CD4-positive, alpha-beta T cell treated with Interleukin-4 for 4 hours (primary cell): ENCODE results near the gene AGPAT4.

ENCODE experiments used
- DNase-seq: peaks from one replicate; pipeline ENCODE4 v3.0.0-alpha.2; 2020

AGPAT4 gene

DNA sequence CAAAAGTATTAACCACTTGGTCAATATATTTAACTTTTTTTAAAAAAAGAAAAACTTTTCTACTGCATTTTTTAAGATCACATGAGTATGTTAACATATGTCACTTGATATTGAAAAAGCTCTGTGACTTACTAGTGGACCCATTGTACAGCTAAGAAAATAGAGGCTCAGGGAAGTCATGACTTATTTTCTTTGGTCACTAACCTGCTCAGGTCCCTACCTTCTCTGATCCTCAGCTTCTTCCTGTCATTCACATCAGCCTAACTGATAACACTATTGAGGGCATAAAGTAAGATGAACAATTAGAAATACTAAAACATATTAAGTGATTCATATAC lies 19.8 kb downstream of the AGPAT4 start:
- DNase-seq: no peak

DNA sequence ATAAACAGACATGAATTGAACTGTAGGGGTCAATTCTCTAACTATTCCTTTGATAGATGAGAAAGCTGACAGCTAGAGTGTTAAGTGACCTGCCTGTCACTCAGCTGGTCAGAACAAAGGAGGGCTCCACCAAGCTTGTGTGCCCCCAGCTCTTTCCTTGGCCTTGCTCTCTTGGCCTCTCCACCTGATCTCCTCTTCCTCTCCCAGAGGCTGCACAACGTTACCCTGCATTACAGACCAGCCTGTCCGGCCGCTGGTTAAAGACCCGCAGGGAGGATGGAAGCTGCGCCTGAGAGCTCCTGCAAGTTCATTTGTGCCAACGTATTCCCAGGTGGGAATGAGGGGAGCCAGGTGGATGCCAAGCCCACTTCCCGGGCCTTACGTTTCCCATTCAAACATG lies 22.5 kb downstream of the AGPAT4 start:
- DNase-seq: no peak

DNA sequence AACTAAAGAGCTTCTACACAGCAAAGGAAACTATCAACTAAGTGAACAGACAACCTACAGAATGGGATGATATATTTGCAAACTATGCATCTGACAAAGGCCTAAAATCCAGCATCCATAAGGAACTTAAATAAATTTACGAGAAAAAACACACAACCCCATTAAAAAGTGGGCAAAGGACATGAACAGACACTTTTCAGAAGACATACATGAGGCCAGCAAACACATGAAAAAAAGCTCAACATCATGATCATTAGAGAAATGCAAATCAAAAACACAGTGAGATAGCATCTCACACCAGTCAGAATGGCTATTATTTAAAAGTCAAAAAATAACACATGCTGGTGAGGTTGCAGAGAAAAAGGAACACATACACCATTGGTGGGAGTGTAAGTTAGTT lies 24.5 kb downstream of the AGPAT4 start:
- no peak for DNase-seq

DNA sequence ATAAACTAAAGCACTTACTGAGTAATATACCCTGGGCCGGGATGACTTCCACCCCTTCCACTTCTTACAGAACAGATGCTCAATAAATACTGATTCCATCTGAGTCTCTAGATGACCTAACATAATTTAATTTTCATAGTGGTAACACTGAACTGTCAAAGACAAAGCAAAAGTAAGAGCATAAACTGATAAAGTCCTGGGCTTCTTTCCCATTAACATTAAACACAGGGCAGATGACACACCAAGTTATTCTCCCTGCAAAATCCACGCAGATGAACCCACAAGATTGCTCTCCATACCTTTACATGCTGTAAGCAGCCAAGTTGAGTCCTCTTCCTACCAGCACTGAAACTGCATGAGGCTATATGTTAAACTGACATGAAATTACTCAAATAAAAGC lies 27.1 kb downstream of the AGPAT4 start:
- DNase-seq: no peak

DNA sequence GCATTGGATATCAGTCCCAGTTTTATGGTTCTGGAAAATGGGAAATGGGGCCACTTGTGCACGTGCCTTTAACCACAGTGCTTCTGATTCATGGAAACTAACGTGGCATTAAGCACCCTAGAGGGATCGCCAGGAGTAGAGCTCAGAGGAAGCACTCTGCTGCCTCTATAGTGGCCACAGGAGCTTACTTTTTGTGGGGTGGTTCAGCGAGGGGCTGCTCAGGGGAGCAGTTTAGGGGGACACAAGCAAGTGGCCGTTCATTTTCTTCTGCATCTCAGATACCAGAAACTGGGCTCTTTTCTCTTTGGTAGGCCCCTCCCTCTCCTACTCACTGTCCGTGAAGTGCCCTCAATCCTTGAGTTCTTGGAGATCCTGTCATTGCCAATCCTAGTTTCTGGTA lies 28.5 kb downstream of the AGPAT4 start:
- no peak for DNase-seq

DNA sequence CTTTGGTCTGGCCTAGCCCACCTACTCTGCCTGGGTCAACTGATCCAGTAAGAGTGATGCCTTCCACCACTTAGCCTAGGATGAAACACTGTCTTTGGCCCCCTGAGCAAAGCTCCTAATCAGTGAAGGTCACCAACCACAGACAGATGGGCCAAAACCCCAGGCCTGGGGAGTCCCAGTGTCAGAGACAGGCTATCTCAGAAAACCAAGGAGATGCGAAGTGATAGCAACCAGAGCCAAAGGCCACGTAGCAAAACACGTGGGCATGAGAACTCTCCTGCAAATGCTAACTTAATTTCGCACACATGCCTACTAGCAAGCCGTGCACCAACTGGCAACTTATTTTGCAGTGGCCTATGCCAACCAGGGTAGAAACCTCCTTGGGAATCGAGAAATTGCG lies 29.1 kb downstream of the AGPAT4 start:
- no peak for DNase-seq

DNA sequence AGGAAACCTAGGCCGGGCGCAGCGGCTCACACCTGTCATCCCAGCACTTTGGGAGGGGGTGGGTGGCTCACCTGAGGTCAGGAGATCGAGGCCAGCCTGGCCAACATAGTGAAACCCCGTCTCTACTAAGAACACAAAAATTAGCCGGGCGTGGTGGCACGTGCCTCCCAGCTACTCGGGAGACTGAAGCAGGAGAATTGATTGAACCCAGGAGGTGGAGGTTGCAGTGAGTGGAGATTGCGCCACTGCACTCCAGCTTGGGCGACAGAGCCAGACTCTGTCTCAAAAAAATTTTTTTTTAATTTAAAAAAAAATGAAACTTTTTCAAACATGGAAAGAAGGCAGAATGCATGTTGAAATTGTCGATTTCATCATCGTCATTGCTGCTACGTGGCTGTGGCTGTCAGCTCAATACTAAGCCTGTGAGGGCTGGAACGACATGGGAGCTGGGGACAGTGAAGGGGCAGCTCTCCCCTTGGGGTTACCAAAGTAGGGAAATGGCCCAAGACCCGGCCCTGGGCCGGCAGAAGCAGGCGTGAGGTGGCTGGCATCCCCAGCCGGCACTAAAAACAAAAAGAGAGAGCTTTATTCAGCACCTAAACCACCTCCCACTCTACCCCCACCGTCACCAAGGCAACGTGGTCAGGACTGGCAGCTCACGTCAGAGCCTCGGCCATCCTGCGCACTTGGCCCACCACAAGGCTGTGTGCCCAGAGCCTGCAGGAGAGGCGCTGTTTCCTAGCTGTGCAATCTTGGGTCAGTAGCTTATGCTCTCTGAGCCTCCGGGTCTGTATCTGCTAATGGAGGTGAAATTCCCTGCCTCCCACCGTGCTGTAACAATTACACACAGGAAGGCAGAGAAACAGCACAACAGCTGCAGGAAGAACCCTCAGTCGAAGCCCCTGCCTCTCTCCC lies 30.8 kb downstream of the AGPAT4 start:
- DNase-seq: peak; percentile 65

DNA sequence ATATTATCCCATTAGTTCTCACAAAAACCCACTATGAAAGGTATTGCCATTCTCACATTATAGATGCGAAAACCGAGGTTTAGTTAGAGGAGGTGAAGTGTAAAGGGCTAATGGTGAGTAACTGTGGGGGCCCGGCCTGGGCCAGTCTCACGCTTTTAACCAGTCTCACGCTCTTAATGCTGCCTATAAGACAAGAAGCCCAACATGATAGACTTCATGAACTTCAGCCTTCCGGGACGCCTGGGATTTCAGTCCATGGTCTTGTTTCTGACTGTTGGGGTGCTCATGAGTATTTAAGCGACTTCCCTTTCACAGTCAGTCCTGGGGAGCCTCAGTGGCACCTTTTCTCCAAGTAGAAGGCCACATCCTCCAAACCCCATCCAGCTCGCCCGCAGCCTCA lies 31.7 kb downstream of the AGPAT4 start:
- DNase-seq: peak; percentile 44

DNA sequence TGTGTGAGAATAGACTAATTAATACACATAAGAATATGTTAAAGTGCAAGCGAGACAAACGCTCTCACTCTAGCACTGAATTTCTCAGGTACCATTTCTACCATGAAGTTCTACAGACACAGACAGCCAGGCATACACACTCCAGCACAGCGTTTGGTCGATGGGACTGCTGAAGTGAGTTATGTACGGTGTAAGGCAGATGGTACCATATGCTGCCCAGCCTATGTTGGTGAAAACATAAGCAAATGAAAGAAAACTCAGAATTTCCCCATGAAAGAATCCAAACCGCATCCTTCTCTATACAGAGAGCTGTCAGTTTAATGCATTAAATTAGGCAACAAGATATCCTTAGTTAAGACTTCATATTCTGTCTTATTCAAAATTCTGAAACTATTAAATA lies 34.9 kb downstream of the AGPAT4 start:
- no peak for DNase-seq

DNA sequence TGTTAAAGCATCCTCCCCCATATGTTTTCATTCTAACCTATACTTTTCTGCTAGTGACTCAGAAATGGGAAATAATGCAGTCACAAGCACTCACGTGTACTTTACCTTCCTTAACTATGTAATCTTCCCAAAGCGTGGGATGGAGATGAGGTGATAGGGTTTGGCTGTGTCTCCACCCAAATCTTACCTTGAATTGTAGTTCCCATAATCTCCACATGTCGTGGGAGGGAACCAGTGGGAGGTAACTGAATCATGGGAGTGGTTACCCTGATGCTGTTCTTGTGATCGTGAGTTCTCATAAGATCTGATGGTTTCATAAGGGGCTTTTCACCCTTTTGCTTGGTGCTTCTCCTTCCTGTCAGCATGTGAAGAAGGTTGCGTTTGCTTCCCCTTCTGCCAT lies 35.4 kb downstream of the AGPAT4 start:
- DNase-seq: no peak

DNA sequence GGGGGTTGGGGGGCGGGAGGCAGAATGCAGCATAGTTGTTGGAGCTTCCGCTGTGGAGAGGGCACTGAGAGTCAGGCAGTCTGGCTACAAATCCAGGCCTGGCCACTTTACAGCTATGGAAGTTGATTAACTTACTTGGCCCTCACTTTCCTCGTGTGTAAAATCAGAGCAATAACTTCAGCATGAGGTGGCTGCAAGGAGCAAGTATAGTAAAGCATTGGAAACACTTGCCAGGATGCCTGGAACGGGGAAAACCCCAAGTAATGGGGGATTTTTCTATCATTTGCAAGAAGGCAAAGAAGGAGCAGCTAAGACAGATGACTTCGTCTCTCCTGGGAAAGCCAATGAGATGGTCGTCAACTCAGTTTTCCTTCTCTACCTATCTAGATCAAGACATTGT lies 35.8 kb downstream of the AGPAT4 start:
- no peak for DNase-seq

DNA sequence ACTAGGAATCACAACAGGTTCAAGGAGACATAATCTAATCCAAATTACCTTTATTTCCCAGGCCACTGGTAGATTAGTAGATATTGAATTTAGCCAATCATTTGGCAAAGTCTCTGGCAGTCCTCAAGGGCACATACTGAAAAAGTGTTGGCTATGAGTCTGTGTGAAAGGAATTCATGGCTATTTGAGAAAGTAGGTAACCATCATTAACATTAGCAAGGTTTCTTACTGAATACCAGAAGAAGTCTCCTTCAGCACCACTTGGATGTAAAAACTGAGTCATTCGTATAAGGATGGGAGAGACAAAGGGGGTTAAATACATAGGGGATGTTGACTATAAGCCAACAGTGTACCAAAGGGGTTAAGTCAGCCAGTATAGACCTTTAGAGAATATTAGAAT lies 36.7 kb downstream of the AGPAT4 start:
- no peak for DNase-seq

DNA sequence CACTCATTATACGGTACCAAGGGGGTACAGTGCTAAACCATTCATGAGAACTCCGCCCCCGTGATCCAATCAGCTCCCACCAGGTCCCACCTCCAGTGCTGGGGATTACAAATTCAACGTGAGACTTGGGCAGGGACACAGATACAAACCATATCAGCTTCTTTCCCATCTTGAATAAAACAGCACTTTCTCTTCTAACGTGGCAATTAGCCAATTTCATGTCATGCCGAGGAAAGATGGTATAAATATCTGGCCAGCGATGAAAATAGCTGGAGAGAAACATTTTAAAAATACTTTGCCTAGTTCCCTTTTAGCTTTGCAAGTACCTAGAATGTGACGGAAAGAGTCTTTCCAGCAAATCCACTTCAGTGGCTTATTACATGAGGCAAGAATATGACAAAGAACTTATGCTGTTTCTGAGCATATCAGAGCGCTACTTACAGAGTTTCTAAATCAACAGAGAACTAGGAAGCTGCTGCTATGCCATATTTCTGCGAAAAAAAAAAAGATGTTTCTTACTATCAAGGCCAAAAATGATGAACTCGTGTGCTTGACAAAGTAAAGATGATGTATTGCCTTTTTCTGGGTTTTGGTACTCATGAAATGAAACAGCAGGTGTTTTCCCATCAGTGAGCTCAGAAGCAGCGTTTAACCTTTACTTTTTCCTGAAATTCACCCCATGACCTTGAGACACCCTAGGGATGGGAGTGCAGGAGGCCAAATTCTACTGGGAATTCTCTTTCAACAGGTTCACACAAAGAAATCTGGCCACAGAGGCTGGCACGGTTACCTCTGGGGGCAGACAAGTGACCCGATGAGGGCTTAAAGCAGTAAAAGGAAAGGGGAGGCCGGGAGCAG lies 37.9 kb downstream of the AGPAT4 start:
- no peak for DNase-seq

DNA sequence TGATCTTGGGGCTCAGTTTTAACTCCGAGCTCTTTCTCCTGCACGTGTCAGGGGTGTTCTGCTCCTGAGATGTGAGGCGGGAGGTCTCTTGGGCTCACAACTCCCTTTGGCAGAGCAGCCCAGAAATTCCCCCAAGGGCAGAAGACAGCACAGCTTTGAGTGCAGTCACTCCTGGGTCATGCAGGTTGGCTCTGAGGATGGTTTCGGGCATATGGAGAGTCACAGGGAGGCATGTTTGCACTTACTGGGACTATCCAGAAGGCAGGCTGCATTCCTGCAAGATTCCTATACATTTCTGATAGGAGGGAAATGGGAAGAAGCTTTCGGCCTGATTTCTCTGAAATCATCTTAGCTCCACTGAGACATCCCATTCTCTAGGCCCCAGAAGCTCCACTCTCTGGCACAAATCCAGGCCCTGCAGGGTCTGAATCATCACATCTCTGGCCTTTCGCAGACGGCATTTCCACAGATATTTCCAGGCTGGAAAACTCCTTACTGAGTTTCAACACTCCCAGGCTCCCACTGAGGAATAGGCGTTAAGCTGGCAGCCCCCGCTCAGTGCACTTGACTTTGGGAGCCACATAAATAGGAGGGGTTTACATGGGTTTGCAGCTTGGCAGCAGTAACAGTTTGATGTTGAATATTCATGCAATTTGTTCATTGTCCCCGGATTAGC lies 39.7 kb downstream of the AGPAT4 start:
- DNase-seq: no peak

DNA sequence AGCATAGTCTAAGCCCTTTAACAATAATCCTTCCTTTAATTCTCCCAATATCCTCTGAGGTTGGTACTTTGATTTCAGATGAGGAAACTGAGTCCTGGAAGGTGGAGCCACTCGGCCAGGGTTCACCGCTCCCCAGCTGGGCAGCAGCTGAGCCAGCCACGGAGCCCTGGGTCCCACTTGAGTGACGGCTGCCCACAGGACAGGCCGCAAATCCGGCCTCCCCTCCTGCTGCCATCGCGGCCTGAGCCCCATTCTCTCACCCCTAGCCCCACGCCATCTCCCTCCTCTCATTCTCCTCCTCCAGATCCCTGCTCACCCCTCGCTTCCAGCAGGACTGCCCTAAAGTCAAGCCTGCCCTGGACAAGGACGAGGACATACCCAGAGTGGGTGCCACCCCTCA lies 41.4 kb downstream of the AGPAT4 start:
- no peak for DNase-seq

DNA sequence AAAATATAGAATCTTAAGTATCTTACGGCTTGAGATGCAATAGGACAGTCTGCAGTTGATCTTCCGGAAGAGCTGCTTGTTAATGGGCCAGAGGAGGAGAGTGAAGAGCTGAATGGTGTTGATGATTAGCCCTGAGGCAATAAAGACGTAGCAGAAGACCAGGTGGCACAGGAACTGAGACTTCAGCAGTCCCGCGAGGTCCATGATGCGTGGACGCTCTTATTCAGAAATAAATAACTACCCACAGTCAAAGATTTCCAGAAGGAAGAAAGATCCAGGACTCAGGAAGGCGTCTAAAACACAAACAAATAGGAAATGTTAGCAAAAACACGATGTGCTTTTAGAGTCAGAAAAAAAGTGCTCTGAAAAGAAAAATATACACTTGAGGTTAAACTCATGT lies 41.9 kb downstream of the AGPAT4 start:
- no peak for DNase-seq

DNA sequence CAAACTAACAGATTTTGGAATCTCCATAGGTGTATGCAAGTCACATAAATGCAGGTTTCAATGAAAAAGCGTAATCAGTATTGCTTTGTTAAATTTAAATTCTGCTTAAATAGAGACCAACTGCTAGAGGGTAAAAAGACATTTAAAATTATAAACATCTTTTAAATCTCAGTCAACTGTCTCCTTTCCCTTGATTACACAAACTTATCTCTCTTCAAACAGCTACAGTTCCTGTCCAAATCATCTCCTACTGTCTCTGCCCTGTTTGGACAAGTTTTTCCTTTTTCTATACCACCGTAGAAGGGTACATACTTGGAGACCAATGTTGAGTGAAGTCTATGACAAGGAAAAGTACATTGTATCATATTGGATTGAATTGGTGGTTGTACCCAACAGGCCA lies 43.5 kb downstream of the AGPAT4 start:
- DNase-seq: no peak

DNA sequence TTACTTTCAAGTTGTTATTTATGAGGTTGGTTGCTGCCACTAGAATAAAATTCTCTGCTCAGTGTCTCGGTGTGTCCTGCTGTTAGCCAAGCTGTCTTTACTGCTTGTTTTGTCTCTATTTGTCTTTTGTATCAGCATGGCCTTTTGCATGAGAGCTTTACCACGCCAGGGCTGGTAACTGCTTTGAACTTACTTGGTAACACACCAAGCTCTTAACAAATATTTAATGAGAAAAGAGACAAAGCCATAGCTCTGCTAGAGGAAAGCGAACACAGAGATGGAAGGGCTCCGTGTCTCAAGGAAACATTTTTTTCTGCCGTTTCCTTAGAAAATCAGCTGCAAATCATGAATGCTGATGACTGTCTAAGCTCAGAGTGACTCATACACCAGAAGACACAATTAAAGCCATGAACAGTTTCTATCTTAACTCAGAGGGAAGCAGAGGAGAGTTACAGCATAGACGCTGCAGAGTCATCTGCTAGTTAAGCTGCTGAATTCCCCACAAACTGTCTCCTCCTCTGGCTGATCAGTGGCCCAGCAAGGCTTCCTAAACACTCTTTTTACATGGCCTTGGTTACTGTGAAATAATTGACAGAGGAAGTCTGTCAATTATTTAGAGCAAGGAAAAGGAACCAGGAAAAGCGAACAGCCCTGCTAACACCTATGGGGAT lies 44.8 kb downstream of the AGPAT4 start:
- DNase-seq: no peak

DNA sequence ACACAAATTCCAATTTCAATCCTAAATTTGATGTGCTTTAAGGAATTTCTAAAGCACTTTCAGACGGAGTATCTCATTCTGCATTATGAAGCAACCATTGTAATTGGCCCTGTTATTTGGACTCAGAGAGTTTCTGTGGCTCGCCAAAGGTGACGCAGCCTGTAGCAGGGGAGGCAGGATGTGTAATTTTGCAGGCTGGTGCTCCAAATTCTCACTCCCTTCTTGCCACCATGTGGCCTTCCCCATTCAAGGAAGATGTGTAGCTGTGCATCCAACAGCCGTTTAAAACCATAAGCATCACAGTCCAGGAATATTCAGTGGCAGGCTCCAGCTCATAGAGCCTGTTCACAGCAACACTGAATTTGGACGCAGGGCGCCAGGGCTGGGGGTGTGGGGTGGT lies 45.8 kb downstream of the AGPAT4 start:
- DNase-seq: no peak

DNA sequence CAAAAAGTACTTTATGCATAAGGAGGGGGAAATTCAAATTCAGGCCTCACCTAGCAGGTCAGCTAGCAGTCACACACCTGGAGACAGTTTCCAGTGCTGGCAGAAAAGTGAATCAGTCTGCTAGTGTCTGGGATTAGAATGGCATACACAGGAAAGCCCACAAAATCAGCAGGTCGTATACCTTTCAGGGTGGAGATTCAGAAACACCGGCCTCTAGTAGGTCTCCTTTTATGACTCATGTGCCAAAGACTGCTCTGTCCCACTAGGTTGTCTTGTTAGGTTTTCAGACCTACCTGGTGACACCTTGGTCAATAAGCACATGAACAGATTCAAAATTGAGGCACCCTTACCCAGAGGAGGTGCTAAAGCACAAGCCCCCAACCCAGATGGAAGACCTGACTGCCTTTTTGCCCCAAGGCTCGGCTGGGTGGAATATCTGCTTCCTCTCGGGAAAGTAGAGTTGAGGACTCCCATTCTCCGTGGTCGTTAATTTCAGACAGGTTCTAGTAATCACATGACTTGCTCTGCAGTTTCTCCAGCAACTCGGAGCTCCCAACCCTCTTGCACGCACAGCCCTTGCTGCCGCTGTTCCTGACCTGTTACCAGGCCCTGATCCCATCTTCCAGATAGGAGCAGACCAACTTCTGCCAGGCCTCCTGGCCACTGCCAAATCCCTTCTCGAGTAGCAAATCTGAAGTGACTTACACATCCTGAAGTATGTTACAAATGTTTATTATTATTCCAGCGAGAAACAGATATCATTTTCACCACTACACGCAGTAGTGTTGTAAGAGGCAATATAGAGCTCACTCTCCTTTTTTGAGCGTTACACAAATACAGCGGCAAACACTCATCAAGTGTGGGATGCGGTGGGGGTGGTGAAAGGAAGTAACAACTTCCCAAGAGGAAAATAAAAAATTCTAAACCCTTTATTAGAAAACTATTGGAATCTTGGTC lies 46.6 kb downstream of the AGPAT4 start:
- DNase-seq: no peak

DNA sequence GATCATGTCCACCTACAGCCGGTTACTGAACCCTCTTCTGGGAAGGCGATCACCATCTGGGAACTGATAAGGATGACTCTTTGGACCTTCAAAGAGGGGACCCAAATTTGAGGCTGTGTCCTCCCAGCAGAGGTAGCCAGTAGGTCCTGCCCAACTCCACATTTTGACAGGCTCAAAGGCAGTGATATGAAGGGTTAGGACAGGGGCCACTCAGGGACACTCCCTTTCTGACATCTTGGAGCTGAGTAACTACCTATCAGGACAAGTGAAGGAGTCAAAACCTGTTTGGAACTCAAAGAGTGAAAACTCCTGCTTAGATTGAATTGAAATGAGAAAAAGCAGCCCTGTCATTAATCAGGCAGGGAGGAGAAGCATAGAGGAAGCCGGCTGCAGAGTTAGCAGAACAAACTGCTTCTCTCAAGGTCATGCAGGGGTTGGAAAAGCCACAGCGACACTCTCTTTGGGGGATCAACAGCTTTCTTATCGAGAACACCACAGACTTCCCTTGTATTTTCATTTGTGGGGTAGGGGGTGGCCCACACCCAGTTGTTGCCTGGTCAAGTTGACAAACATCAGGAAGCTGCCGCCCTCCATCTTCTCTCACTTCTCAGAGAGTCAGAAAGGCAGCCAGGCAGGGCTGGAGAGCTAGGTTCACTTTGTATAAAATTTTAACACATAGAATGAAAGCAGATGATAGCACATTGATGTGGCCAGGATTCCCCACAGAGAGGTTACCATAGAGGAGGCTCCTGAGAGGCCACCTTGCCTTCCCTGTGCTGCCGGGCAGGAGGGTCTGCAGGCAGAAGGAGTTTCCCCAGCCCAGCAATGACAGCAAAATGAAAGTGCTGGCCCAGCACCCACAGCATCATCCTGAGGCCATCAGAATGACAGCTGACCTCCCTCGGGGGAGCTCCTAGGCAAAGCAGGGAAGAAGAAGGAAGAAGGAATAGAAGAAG lies 47.6 kb downstream of the AGPAT4 start:
- peak; percentile 54 for DNase-seq
